Neural cell (in vitro differentiated cells): ENCODE measurements around the gene ABHD17A. TPM values are rescaled to one million over a fixed set of nuclear protein-coding genes. Genes with fewer than 3 reads are reported as not detected.

Experiments used
- H2AFZ ChIP-seq: fragments of 200-600, 300-800 bp; sonication (generic), shearing (Covaris generic); 2 replicates; pipeline ENCODE4 v1.6.0; 2014; ENCODE audit warnings: low read depth, mild to moderate bottlenecking, antibody characterized with exemption, low read length, moderate library complexity
- H3F3A ChIP-seq: fragments of 200-600 bp; shearing (Covaris generic); 2 replicates; pipeline ENCODE4 v1.6.1; 2016; ENCODE audit warnings: mild to moderate bottlenecking, moderate library complexity, mixed read lengths, antibody characterized with exemption, low read length; ENCODE audit not compliant: insufficient read depth, poor library complexity, severe bottlenecking
- H3K27ac ChIP-seq: fragments of 200-600, 300-800 bp; sonication (generic), shearing (Covaris generic); 2 replicates; pipeline ENCODE4 v1.5.1; 2014; ENCODE audit warnings: mild to moderate bottlenecking, low read length, moderate library complexity
- H3K27me3 ChIP-seq: fragments of 300-800, 200-600 bp; sonication (generic), shearing (Covaris generic); 2 replicates; pipeline ENCODE4 v1.6.0; 2014; ENCODE audit warnings: mild to moderate bottlenecking, low read depth, low read length, moderate library complexity; ENCODE audit not compliant: insufficient read depth
- H3K36me3 ChIP-seq: fragments of 300-800, 200-600 bp; sonication (generic), shearing (Covaris generic); 2 replicates; pipeline ENCODE4 v1.5.1; 2014; ENCODE audit warnings: mild to moderate bottlenecking, antibody characterized with exemption, low read length, moderate library complexity; ENCODE audit not compliant: insufficient read depth
- H3K4me2 ChIP-seq: fragments of 300-800, 200-600 bp; sonication (generic), shearing (Covaris generic); 2 replicates; pipeline ENCODE4 v1.6.0; 2014; ENCODE audit warnings: mild to moderate bottlenecking, low read length
- H3K4me3 ChIP-seq: fragments of 300-800, 200-600 bp; sonication (generic), shearing (Covaris generic); 2 replicates; pipeline ENCODE4 v1.5.1; 2014; ENCODE audit warnings: mild to moderate bottlenecking, low read length, moderate library complexity
- H3K79me2 ChIP-seq: fragments of 200-600 bp; shearing (Covaris generic); replicated peaks from 2 replicates; pipeline ENCODE4 v1.6.0; 2014; ENCODE audit warnings: mild to moderate bottlenecking, low read length, moderate library complexity; ENCODE audit not compliant: insufficient read depth
- H3K9ac ChIP-seq: fragments of 300-800, 200-600 bp; sonication (generic), shearing (Covaris generic); 2 replicates; pipeline ENCODE4 v1.6.1; 2016; ENCODE audit warnings: mild to moderate bottlenecking, low read length, mixed read lengths
- H3K9me2 ChIP-seq: fragments of 200-600 bp; shearing (Covaris generic); 2 replicates; pipeline ENCODE4 v1.6.1; 2016; ENCODE audit warnings: mild to moderate bottlenecking, low read length, mixed read lengths; ENCODE audit not compliant: insufficient read depth
- H3K9me3 ChIP-seq: fragments of 200-600, 300-800 bp; sonication (generic), shearing (Covaris generic); 2 replicates; pipeline ENCODE4 v1.6.1; 2016; ENCODE audit warnings: mild to moderate bottlenecking, mixed run types, low read length, moderate library complexity, mixed read lengths
- H4K20me1 ChIP-seq: fragments of 200-600 bp; shearing (Covaris generic); 2 replicates; pipeline ENCODE4 v1.6.1; 2016; ENCODE audit warnings: mild to moderate bottlenecking, mixed run types; ENCODE audit not compliant: insufficient read depth
- EP300 ChIP-seq: fragments of 450-650 bp; conservative IDR thresholded peaks from 2 replicates; pipeline ENCODE4 v1.6.1; 2014; ENCODE audit warnings: antibody characterized with exemption, mild to moderate bottlenecking, moderate library complexity; ENCODE audit not compliant: poor library complexity, severe bottlenecking
- EZH2 ChIP-seq: fragments of 200-600, 300-800 bp; shearing (Covaris generic), sonication (generic); IDR thresholded peaks from 2 replicates; pipeline ENCODE4 v1.6.1; 2014; ENCODE audit warnings: antibody characterized with exemption, low read length, borderline replicate concordance, mild to moderate bottlenecking; ENCODE audit not compliant: insufficient read depth, poor library complexity, severe bottlenecking
- MXI1 ChIP-seq: fragments of 450-650 bp; conservative IDR thresholded peaks from 2 replicates; pipeline ENCODE4 v1.6.1; 2014; ENCODE audit warnings: antibody characterized with exemption, mild to moderate bottlenecking; ENCODE audit not compliant: poor library complexity, severe bottlenecking
- POLR2AphosphoS5 ChIP-seq: IDR thresholded peaks from 2 replicates; pipeline ENCODE4 v1.6.1; 2012
- RAD21 ChIP-seq: fragments of 450-650 bp; conservative IDR thresholded peaks from 2 replicates; pipeline ENCODE4 v1.6.1; 2014; ENCODE audit warnings: antibody characterized with exemption, mild to moderate bottlenecking, moderate library complexity
- SMC3 ChIP-seq: fragments of 450-650 bp; conservative IDR thresholded peaks from 2 replicates; pipeline ENCODE4 v1.6.1; 2014; ENCODE audit warnings: antibody characterized with exemption, mild to moderate bottlenecking, moderate library complexity; ENCODE audit not compliant: poor library complexity
- TAF1 ChIP-seq: IDR thresholded peaks from 2 replicates; pipeline ENCODE4 v1.6.1; 2012; ENCODE audit warnings: low read depth
- polyA plus RNA-seq: library from polyadenylated mRNA; depleted of rRNA; stranded (reverse); fragments of >200 nt; gene quantifications from 2 replicates; pipeline ENCODE4 v1.2.3, GENCODE V29; 2014
- TF ChIP-seq, protein P1 (sequence below): IDR thresholded peaks from 2 replicates; pipeline ENCODE4 v1.6.1; 2012; ENCODE audit warnings: borderline replicate concordance
- TF ChIP-seq, protein P2 (sequence below): fragments of 450-650 bp; IDR thresholded peaks from 2 replicates; pipeline ENCODE4 v1.5.1; 2014; ENCODE audit warnings: antibody characterized with exemption, mild to moderate bottlenecking, moderate library complexity; ENCODE audit not compliant: poor library complexity, severe bottlenecking

The ABHD17A gene
- polyA plus RNA-seq, 1 donor from 2014 or later: 116 TPM

DNA sequence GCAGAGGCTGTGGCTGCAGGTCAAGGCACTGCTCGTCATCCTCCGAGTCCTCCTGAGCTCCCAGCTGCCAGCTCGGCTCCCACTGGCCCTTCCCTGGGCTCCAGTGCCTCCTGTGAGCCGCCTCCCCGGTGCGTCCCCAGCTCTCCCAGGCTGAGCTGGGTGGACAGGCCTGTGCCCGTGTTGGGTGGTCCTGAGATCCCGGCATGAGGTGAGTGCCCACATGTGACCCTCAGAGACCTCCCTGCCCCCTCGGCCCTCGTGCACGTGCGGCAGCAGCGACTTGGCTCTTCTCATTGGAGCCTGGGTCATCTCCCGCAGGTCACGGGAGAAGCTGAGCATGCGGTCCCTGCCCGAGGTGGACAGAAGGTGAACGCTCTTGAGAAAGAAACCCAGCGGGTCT lies 35.3 kb upstream of the ABHD17A start:
- Histone ChIP-seq H3K9ac (no peak overlapping the region), H3F3A (no peaks in the 10 kb centered on the region), H3K9me2 (no peaks in the 10 kb centered on the region), H3K27me3 (no peaks in the 10 kb centered on the region), H4K20me1 (no peaks in the 10 kb centered on the region), H2AFZ (no peak overlapping the region), H3K4me3 (no peak overlapping the region), H3K36me3 (no peaks in the 10 kb centered on the region), H3K9me3 (no peaks in the 10 kb centered on the region), H3K79me2 (no peaks in the 10 kb centered on the region), H3K4me2 (no peak overlapping the region), H3K27ac (no peak overlapping the region)
- TF ChIP-seq RAD21: no peak
- TF ChIP-seq TAF1: no peak
- TF ChIP-seq EZH2: no peak
- TF ChIP-seq POLR2AphosphoS5: no peak

DNA sequence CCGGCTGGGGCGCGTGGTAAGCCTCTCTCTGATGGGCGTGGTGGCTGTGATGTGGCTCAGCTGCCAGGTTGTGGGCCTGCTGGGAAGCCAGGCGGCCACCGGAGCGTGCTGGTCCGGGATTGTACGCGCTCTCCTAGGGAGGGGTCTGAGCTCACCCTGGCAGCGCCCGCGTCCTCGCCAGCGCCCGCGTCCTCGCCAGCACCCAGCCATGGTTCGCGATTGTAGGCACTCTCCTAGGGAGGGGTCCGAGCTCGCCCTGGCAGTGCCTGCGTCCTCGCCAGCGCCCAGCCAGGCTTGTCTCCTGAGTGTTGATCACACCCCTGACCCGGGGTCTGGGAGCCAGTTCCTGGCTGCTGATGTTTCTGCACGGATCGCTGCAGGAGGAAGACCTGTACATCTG lies 33.7 kb upstream of the ABHD17A start:
- Histone ChIP-seq H3K9me3 (no peaks in the 10 kb centered on the region), H3K36me3 (no peaks in the 10 kb centered on the region)
- TF ChIP-seq POLR2AphosphoS5: no peak
- TF ChIP-seq, protein P1, sequence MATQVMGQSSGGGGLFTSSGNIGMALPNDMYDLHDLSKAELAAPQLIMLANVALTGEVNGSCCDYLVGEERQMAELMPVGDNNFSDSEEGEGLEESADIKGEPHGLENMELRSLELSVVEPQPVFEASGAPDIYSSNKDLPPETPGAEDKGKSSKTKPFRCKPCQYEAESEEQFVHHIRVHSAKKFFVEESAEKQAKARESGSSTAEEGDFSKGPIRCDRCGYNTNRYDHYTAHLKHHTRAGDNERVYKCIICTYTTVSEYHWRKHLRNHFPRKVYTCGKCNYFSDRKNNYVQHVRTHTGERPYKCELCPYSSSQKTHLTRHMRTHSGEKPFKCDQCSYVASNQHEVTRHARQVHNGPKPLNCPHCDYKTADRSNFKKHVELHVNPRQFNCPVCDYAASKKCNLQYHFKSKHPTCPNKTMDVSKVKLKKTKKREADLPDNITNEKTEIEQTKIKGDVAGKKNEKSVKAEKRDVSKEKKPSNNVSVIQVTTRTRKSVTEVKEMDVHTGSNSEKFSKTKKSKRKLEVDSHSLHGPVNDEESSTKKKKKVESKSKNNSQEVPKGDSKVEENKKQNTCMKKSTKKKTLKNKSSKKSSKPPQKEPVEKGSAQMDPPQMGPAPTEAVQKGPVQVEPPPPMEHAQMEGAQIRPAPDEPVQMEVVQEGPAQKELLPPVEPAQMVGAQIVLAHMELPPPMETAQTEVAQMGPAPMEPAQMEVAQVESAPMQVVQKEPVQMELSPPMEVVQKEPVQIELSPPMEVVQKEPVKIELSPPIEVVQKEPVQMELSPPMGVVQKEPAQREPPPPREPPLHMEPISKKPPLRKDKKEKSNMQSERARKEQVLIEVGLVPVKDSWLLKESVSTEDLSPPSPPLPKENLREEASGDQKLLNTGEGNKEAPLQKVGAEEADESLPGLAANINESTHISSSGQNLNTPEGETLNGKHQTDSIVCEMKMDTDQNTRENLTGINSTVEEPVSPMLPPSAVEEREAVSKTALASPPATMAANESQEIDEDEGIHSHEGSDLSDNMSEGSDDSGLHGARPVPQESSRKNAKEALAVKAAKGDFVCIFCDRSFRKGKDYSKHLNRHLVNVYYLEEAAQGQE: no peak
- no peak for TF ChIP-seq TAF1
- TF ChIP-seq, protein P2, sequence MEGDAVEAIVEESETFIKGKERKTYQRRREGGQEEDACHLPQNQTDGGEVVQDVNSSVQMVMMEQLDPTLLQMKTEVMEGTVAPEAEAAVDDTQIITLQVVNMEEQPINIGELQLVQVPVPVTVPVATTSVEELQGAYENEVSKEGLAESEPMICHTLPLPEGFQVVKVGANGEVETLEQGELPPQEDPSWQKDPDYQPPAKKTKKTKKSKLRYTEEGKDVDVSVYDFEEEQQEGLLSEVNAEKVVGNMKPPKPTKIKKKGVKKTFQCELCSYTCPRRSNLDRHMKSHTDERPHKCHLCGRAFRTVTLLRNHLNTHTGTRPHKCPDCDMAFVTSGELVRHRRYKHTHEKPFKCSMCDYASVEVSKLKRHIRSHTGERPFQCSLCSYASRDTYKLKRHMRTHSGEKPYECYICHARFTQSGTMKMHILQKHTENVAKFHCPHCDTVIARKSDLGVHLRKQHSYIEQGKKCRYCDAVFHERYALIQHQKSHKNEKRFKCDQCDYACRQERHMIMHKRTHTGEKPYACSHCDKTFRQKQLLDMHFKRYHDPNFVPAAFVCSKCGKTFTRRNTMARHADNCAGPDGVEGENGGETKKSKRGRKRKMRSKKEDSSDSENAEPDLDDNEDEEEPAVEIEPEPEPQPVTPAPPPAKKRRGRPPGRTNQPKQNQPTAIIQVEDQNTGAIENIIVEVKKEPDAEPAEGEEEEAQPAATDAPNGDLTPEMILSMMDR: no peak
- no peak for TF ChIP-seq EP300
- TF ChIP-seq EZH2: no peak
- TF ChIP-seq RAD21: no peak
- TF ChIP-seq MXI1: no peak
- TF ChIP-seq SMC3: no peak

DNA sequence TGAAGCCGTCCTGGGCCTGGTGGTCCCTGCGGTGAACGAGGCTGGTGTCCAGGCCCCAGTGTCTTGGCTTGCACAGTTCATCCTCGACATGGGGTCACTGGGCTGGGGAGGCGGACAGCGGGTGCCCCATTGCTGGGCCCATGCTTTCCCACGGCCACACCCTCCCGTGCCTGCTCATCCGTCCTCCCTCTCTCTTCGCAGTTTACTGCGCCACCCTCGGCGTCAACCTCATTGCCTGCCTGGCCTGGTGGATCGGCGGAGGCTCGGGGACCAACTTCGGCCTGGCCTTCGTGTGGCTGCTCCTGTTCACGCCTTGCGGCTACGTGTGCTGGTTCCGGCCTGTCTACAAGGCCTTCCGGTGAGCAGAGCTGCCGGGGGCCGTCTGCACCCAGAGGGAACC lies 32.6 kb upstream of the ABHD17A start:
- H3K9me2 ChIP-seq: no peaks in the 10 kb centered on the region
- TF ChIP-seq EZH2: no peak
- no peak for TF ChIP-seq EP300
- TF ChIP-seq MXI1: no peak
- TF ChIP-seq TAF1: no peak
- no peak for TF ChIP-seq POLR2AphosphoS5
- TF ChIP-seq, protein P1: no peak
- no peak for TF ChIP-seq RAD21
- H3K9ac ChIP-seq: no peak overlapping the region
- no peak overlapping the region for H2AFZ ChIP-seq
- no peaks in the 10 kb centered on the region for H3K9me3 ChIP-seq
- H3K79me2 ChIP-seq: no peaks in the 10 kb centered on the region
- H3K27me3 ChIP-seq: no peaks in the 10 kb centered on the region
- H3K4me2 ChIP-seq: no peak overlapping the region
- H3K36me3 ChIP-seq: no peaks in the 10 kb centered on the region
- H3K4me3 ChIP-seq: no peak overlapping the region
- no peak overlapping the region for H3K27ac ChIP-seq
- H3F3A ChIP-seq: no peaks in the 10 kb centered on the region
- H4K20me1 ChIP-seq: peaks cover 3% of the 10 kb centered on the region

More for the DNA sequence above, 33.7 kb upstream of the ABHD17A start:
- Histone ChIP-seq H3K4me3 (no peak overlapping the region), H3K9me2 (no peaks in the 10 kb centered on the region), H3K4me2 (no peak overlapping the region), H3K27ac (no peak overlapping the region), H3K79me2 (no peaks in the 10 kb centered on the region), H3F3A (no peaks in the 10 kb centered on the region), H3K9ac (no peak overlapping the region), H2AFZ (no peak overlapping the region), H3K27me3 (no peaks in the 10 kb centered on the region), H4K20me1 (no peaks in the 10 kb centered on the region)
